Measurements from ENCODE around the gene MEP1A.
"Not testable (repeated sequence)": the region's sequence is repeated elsewhere in the genome, so short reads cannot be mapped to it uniquely, and the experiment has no call there.

Gene MEP1A, protein sequence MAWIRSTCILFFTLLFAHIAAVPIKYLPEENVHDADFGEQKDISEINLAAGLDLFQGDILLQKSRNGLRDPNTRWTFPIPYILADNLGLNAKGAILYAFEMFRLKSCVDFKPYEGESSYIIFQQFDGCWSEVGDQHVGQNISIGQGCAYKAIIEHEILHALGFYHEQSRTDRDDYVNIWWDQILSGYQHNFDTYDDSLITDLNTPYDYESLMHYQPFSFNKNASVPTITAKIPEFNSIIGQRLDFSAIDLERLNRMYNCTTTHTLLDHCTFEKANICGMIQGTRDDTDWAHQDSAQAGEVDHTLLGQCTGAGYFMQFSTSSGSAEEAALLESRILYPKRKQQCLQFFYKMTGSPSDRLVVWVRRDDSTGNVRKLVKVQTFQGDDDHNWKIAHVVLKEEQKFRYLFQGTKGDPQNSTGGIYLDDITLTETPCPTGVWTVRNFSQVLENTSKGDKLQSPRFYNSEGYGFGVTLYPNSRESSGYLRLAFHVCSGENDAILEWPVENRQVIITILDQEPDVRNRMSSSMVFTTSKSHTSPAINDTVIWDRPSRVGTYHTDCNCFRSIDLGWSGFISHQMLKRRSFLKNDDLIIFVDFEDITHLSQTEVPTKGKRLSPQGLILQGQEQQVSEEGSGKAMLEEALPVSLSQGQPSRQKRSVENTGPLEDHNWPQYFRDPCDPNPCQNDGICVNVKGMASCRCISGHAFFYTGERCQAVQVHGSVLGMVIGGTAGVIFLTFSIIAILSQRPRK

GRCh38 chr6:46793138-46793537, at the start of gene MEP1A:
Gene MEP1A, plus strand, starts transcription at chr6:46793389. Its CDS starts 10 bp downstream, at chr6:46793399.
- DNase-seq: no peak

- no peak for DNase-seq
These were observed 49.6 kb upstream of the MEP1A start for GRCh38 chr6:46743425-46744158.

- DNase-seq: not testable (repeated sequence)
These were observed 48.9 kb upstream of the MEP1A start for GRCh38 chr6:46744159-46744725.

DNA sequence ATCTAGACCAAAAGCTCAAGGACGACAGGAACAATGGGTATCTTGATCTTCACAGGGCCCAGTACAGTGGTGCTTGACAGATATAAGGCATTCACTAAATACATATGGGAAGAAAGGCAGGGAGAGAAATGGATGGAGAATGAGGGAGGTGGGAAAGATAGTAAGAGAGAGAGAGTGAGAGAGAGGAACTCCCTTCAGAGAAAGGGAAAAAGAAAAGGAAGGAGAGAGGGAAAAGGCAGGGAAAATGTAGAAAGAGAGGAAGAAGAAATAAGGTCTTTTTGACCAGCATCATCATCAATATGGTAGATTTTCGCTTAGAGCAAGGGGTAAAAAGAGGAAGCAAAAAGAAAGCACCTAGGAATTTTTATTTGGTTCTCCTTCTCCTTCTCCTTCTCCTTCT, 47.2 kb upstream of the MEP1A start:
- no peak for DNase-seq

GRCh38 chr6:46746696-46747095, 46.5 kb upstream of the MEP1A start, which contains the start of gene ANKRD66:
Gene ANKRD66, plus strand, starts transcription at chr6:46746933. Its CDS starts 5,016 bp downstream, at chr6:46751949.
- DNase-seq: no peak

DNA sequence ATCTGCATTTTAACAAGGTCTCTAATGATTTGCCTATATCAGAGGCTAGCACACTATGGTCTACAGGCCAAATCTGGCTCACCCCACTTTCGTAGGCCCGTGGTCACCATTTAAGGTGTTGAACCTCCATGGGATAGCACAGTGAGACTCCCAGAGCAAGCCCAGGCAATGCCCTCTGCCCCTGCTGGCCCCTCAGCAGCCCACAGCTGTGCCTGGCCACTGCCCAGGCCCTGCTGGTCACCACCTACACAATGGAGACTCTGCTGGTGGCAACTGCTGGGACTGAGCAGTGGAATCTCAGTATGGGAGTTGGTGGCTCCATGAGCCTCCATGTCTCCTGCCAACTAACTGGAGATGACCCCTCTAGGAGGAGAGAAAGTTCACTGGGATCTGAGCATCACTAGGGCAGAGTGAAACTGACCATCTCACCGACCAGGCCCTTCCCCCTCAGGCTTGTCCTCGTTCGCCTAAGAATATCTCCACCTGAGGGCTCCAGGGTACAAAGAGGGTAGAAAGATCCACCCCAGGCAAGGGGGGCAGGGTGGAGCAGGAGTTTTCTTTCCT, 44.2 kb upstream of the MEP1A start:
- DNase-seq: no peak

- no peak for DNase-seq
These were observed 43.5 kb upstream of the MEP1A start for GRCh38 chr6:46749731-46750130.

DNA sequence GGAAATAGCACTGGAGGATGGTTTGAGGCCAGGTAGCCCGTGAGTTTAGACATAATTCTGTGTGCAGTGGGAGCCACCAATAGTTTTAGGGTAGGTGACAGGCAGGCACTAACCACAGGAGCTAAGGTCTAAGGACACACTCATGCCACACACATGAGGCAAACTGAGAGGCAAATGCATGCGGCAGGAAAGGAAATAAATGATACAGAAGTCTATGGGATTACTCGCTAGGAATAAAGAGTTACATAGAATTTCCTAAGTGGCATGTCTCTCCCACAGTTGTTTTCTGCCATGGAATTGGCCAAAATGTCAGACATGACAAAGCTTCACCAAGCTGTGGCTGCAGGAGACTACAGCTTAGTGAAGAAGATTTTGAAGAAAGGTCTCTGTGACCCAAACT, 41.5 kb upstream of the MEP1A start:
- DNase-seq: no peak

DNA sequence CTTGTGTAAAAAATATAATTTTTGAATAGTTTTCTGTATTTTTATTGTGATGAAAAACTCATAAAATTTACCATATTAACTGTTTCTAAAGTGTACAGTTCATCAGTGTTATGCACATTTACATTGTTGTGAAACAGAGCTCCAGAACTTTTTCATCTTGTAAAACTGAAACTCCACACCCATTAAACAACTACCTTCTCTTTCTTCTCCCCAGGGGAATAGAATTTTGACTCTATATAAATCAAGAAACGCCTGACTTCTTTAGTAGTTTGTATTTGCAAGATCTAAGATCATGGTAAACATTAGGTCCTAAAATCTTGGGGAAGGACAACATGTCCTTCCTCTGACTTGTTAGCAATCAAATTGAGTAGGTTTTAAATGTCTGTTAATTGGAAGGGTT, 37.3 kb upstream of the MEP1A start:
- no peak for DNase-seq

DNA sequence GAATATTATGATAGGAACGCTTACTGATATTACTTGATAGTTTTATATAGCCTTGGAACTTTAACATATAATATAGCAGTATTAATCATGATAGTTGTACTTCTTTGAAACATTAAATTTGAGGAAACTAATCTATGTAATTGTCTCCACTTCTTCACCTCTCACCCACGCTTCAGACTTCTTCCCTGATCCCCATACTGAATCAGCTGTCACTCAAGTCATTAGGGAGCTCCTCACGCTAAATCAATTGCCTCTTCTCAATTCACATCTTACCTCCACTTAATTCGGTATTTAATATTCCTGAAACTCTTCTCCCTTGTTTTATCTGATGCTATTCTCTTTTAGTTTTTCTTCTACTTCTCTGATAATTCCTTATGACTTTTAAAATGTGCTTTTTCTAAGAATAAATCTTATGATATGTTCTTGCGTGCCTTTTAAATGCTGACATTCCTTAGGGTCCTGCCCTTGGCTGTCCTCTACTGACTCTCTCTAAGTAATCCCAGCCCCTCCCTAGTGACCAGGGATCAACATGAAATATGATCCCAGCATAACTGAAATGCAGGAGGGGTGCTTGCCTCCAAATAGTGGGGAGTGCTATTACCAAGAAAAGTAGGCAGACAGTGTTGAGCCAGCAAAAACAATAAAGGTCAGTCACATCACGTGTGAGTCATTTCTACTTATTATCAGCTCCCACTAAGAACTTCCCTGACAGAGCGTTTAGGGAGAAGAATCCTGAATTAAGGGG, 36.5 kb upstream of the MEP1A start:
- no peak for DNase-seq

DNA sequence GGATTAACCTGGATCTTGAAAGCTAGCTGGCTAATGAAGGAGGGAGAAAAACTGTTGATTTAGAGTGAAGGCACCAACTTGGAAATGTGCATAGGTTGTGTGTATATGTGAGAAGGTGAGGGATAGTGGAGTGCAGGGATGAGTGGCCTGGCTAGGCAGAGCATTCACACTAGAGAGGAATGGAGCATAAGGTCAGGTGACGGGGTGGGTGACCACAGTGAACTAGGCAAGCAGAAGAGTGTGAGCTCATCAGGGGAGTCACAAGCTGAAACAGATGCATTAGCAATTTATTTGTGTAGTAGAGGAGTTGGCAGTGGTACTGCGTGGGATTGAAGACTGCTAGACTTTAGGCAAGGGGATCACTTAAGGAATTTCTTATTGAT, 36.0 kb upstream of the MEP1A start:
- no peak for DNase-seq

DNA sequence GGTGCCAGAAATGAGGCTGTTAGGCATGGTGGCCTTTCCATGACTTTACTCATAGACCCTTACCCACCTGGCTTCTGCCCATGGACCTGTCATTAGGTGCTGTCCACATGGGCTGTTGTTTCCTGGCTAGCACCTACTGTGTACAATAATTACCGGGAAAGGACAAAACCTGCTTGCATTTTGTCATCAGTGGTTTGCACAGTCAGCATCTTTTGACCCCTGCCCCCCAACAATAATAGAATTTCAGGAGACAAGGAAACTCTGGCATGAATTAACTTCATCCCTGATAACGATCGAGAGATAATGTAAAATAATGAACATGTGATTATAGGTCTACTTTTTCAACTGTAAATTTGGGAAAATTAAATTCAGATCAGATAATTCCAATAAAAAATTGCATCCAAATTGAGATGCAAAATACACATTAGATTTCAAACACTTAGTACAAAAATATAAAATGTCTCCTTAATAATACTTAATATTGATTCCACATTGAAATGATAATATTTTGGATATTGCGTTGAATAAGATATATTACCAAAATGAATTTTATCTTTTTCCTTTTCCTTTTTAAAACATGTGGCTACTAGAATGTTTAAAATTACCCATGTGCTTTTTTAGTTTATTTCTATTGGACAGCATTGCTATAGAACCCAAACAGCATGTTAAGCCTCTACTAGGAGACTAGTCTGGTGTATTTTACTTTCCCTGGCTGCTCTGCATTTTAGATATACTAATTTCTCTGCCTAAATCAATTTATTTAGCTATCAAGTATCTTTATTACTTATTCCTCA, 34.0 kb upstream of the MEP1A start:
- DNase-seq: no peak

DNA sequence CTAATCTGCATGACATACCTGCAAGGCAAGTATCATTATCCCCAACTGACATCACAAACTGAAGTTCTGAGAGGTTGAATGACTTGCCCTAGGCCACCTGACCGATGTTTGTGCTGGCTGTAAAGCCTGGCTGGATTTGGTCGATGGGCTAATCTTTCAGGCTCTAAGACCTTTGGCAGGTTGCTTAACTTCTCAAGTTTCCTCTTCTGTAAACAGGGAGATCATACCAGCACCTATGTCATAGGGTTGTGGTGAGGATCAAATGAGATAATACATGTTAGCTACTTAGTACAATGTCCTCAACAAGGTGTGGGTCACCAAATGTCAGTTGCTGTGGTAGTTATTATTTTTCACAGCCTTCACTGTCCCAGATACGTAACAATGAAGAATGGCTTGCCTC, 32.3 kb upstream of the MEP1A start:
- no peak for DNase-seq

- DNase-seq: no peak
These were observed 29.7 kb upstream of the MEP1A start for GRCh38 chr6:46763466-46763865.

GRCh38 chr6:46764280-46764679, 28.9 kb upstream of the MEP1A start:
- not testable (repeated sequence) for DNase-seq

DNA sequence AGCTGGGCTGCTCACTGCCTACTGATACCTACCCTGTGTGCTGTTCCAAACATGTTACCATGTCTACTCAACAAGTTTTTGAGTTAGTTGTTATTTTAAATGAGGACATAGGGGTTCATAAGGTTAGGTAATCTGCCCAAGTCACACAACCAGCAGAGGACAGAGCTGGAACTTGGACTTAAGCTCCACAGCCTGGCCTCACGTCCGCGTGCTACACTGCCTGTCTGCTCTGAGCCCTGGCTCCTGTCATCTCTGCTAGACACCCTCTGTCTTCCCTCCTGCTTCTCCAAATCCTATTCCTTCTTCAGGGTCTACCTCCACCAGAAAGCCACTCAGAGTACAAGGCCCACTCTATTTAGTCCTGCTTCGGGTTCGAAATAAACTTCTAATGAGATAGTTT, 28.2 kb upstream of the MEP1A start:
- DNase-seq: no peak

- DNase-seq: no peak
These were observed 21.2 kb upstream of the MEP1A start for GRCh38 chr6:46772016-46772415.

- DNase-seq: peak; percentile 72
These were observed 20.4 kb upstream of the MEP1A start for GRCh38 chr6:46772762-46773161.

DNA sequence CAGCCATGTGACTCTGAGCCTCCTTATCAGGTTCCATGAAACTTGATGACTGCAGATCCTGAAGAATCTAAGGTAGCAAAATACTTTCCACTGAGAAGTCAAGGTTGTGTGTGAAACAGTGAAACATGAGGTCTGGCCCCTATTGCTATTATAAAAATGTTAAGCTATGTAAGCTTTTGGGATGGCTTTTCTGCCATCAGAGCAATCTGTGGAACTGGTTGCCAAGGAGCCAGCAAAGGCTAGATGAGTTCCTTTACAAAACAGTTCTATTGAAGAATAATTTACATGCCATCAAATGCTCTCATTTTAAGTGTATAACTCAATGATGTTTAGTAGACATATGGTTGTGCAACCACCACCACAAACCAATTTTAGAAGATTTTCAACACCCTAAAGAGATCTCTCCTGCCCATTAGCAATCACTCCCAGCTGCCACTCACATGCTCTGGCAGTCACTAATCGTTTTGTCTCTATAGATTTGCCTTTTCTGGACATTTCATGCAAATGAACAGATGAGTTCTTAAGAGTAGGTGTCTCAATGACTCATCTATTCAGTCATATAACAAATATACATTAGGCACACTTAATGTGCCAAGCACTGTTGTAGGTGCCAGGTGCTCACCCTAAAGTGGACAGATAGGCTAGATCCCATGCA, 19.9 kb upstream of the MEP1A start:
- no peak for DNase-seq

DNA sequence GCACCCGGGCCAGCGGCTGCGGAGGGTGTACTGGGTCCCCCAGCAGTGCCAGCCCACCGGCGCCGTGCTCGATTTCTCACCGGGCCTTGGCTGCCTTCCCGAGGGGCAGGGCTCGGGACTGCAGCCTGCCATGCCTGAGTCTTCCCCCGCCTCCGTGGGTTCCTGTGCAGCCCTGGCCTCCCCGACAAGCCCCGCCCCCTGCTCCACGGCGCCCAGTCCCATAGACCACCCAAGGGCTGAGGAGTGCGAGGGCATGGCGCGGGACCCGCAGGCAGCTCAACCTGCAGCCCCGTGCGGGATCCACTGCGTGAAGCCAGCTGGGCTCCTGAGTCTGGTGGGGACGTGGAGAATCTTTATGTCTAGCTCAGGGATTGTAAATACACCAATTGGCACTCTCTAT, 18.5 kb upstream of the MEP1A start:
- DNase-seq: not testable (repeated sequence)
